ENCODE results near the gene DISP3.
"Not testable (repeated sequence)": the region's sequence is repeated elsewhere in the genome, so short reads cannot be mapped to it uniquely, and the experiment has no call there.

Gene DISP3

DNA sequence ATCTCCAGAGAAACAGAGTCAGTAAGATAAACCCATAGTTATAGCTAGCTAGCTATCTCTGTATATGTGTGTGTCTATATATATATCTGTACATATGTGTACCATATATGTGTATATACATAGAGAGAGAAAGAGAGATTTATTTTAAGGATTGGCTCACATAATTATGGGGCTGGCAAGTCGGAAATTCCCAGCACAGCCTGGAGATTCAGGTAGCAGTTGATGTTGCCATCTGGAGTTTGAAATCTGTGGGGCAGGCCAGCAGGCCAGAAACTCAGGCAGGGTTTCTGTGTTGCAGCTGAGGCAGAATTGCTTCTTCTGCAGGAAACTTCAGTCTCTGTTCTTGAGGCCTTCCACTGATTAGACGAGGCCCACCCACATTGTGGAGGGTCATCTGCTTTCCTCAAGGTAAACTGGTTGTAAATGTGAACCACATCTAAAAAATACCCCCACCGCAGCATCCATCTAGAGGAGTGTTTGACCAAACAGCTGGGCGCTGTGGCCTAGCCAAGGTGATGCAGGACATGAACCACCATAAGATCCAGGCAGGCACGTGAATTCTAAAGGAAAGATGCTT is 94.2 kb downstream of the DISP3 start:
- no peak for DNase-seq (ENCODE audit: low read depth, low spot score)

- no peak for DNase-seq (ENCODE audit: low read depth, low spot score)
Measured at GRCh38 chr1:11575553-11575952, 96.6 kb downstream of the DISP3 start.

GRCh38 chr1:11576109-11576875 is 97.3 kb downstream of the DISP3 start:
- no peak for DNase-seq (ENCODE audit: low read depth, low spot score)

DNA sequence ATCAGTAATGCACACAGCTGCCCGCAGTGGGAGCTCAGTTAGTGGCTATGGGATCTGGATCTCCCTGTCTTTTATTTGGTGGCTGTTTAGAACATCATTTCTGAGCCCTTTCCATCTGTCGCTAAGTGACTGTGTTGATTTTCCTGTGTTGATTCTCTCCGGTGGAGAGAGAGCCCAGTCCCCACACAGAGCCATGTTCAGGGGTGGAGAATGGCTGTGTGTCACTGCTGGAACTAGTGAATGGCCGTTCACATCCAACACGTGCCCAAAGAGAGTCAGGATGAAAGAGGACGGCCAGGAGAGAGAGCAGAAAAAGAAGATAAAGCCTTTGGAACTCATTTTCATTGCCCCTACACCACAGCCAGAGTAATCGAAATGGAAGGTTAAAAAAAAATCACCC is 99.0 kb downstream of the DISP3 start:
- no peak for DNase-seq (ENCODE audit: low read depth, low spot score)

- DNase-seq (ENCODE audit: low read depth, low spot score), result no peak
Measured at GRCh38 chr1:11579506-11579905, 100.6 kb downstream of the DISP3 start.

DNA sequence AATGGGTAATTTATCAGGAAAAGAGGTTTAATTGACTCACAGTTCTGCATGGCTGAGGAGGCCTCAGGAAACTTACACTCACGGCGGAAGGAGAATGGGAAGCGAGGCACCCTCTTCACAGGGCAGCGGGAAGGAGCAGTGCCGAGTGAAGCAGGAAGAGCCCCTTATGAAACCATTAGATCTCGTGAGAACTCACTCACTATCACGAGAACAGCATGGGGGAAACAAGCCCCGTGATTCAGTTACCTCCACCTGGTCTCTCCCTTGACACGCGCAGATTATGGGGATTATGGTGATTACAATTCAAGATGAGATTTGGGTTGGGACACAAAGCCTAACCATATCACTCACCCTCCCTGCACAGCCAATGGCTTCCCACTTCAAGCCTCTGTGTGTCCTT is 101.1 kb downstream of the DISP3 start:
- DNase-seq (ENCODE audit: low read depth, low spot score), result not testable (repeated sequence)

DNA sequence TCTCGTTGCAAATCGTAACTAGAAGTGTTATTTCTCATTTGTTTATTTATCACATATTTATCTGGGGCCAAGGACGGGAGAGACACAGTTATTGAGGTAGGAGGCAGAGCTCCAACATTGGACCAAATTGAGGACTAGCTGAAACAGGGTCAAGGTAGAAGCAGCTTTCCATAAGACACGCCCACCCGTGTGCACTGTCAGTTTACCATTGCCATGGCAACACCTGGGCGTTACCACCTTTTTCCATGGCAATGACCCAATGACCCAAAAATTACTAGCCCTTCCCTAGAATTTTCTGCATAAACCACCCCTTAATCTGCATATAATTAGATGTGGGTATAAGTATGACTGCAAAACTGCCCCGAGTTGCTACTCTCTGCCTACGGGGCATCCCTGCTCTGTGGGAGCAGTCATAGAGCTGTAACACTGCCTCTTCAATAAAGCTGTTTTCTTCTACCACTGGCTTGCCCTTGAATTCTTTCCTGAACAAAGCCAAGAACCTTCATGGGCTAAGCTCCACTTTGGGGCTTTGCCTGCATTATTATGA is 102.6 kb downstream of the DISP3 start:
- DNase-seq (ENCODE audit: low read depth, low spot score), result no peak

- no peak for DNase-seq (ENCODE audit: low read depth, low spot score)
Measured at GRCh38 chr1:11585389-11585788, 106.4 kb downstream of the DISP3 start.

Data from brain pericyte (primary cell).